NCI-H1694 (cell line): ENCODE results near the gene EPC2.

ENCODE experiments used
- DNase-seq: peaks from one replicate; lab custom pipeline; 2025; lab: John Stamatoyannopoulos, UW

Gene EPC2, protein sequence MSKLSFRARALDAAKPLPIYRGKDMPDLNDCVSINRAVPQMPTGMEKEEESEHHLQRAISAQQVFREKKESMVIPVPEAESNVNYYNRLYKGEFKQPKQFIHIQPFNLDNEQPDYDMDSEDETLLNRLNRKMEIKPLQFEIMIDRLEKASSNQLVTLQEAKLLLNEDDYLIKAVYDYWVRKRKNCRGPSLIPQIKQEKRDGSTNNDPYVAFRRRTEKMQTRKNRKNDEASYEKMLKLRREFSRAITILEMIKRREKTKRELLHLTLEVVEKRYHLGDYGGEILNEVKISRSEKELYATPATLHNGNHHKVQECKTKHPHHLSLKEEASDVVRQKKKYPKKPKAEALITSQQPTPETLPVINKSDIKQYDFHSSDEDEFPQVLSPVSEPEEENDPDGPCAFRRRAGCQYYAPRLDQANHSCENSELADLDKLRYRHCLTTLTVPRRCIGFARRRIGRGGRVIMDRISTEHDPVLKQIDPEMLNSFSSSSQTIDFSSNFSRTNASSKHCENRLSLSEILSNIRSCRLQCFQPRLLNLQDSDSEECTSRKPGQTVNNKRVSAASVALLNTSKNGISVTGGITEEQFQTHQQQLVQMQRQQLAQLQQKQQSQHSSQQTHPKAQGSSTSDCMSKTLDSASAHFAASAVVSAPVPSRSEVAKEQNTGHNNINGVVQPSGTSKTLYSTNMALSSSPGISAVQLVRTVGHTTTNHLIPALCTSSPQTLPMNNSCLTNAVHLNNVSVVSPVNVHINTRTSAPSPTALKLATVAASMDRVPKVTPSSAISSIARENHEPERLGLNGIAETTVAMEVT

DNA sequence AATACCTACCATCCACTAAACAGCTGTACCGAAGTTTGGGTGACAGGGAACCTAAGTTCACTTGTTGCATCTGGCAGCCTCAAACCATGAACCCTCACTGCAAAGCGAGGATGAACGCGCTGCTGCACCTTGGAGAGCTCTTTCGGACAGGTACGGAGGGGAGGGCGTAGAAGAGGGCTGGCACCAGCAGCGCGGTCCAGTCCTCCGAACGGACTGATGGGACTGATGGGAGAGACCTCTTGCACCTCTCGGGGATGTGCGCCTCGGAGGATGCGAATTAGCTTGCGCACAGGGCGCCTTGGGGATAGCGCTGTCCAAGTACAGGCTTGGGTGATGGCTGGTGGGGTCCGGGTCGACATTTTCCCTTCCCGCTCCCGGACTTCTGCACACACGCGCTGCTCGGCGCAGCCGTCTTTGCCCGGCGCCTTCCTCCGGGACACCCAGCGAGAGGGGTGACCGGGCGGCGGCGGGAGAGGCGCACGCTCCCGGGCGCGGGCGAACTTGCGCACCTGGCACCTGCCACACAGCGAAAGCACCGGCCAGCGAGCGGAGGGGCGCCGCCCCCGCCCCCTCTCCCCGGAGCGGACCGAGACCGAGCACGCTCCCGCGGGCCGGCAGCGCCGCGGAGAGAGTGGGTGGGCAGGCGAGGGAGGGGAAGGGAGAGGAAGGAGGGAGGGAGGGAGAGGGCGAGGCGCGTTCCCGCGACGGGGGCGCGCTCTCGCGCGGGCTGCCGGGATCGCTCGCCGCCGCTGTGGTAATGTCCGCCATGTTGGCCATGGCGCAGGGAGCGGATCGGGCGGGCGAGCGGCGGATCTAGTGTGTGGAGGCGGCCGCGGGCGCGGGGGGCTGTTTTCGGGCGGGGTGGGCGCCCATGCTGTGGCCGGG, at the start of gene EPC2:
TSS of gene EPC2 (plus strand) at position 754 of the 885 bp plus-strand sequence. CDS start 267 bp downstream, outside the sequence.
- peak; percentile 64 for DNase-seq

DNA sequence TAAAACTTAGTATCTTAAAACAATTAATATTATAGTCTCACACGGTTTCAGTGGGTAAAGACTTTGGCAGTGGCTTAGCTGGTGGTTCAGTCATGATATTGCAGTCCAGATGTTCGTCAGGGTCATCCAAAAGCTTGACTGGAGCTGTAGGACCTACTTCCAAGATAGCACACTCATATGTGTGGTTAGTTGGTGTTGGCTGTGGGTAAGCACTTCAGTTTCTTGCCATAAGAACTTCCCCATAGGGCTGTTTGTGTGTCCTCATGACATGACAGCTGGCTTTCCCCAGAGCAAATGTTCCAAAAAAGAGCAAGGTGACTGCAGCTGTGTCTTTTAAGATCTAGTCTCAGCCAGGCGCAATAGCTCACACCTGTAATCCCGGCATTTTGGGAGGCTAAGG, 48.5 kb upstream of the EPC2 start:
- DNase-seq, result no peak

DNA sequence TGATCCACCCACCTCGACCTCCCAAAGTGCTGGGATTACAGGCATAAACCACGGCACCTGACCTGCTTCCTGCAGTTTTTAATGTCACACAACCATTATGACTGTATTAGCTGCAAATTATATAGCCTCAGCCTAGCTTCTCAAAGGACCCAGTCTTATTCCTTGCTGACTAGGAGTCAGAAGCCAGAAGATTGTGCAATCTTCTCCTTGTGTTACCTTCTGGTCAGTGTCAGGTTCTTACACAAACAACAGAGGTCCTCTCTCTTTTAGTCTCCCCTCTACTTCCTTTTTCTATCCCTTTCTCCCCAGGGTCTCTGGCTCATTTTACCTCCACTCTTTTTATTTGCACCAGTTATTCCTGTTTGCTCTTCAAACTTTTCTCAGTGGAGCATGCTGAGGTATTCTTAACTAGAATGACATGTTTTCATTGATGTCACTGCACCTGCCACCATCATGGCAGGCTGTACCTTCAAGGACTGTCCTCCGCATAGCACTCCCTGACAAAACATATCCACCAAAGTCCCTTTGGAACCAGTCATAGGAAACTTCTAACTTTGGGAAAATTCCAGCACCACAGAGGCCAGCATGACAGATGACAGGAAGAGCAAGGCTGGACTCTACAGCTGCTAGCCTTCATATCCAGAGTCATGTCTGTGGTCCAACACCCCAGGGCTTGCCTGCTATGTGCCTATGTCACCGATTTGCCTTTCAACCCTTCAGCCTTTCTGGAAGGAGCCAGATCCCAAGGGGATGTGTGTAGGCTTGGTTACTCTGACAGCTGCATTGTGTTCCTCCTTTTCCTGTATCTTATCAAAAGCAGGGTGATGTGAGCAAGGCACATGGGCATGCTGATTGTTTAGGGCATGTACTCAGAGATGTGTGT, 45.2 kb upstream of the EPC2 start:
- no peak for DNase-seq

DNA sequence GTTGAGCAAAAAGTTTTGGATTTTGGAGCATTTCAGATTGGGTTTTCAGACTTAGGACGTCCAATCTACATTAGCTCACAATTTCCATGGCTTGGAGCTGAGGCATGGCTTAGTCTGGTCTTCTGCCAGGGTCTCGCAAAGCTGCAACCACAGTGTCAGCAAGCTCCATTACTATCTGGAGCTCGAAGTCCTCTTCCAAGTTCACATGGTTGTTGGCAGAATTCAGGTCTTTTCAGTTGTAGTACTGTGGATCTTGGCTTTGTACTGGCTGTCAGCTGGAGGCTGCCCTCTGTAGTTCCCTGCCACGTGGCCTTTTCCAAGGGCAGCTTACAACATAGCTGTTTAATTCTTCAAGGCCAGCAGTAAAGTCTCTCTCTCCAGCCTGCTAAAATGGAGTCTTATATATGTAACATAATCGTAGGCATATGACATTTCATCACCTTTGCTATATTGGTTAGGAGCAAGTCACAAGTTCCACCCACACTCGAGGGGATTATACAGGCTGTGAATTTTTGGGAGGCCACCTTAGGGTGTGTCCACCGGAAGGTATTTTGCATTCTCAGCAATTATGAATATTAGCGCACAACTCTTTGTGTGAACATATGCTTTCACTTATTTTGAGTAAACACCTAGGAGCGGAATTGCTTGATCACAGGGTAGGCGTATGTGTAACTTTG, 41.5 kb upstream of the EPC2 start:
- DNase-seq, result no peak

DNA sequence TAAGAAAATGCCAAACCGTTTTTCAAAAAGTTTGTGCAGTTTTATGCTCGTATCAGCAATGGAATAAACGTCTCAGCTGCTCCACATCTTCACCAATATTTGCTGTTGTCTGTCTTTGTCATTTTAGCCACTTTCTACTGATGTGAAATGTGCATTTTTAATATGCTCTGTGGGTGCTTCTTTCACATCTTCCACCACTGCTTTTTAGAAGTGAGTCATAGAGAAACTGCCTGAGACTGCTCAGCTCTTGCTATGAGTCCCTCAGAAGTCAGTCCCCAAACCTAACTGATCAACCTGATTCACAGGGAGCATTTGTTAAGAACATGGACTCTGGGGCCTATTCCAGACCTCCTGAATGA, 41.0 kb upstream of the EPC2 start:
- DNase-seq, result no peak

DNA sequence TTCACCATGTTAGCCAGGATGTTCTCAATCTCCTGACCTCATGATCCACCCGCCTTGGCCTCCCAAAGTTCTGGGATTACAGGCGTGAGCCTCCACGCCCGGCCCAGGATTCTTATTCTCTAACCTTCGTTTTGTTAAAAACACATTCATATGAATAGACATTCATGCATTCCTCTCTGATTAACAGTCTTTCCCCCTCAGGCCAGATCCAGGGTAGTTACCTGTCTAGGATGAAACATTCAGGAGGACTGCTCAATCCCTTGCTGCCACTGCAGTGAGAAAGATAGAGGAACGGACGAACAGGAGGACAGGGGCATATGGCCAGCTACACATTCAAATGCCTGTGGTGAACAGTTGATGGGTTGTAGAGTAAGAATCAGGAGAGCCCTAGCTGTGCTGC, 39.6 kb upstream of the EPC2 start:
- DNase-seq, result no peak

DNA sequence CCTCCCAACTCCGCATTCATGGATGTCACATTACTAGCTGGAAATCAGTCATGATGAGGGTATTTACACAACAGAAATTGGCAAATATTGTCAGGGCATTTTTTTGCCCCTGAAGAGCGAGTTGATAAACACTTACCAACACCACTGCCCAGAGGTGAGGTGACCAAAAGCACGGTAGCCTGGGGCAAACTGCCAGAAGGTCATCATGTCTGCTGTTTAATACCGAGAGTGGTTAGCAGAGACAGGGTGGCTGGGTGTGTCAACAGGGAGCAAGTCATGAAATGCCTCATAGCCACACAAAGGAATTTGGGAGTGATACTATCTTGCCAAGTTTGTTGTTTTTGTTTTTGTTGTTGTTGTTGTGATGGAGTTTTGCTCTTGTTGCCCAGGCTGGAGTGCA, 37.0 kb upstream of the EPC2 start:
- DNase-seq, result no peak

DNA sequence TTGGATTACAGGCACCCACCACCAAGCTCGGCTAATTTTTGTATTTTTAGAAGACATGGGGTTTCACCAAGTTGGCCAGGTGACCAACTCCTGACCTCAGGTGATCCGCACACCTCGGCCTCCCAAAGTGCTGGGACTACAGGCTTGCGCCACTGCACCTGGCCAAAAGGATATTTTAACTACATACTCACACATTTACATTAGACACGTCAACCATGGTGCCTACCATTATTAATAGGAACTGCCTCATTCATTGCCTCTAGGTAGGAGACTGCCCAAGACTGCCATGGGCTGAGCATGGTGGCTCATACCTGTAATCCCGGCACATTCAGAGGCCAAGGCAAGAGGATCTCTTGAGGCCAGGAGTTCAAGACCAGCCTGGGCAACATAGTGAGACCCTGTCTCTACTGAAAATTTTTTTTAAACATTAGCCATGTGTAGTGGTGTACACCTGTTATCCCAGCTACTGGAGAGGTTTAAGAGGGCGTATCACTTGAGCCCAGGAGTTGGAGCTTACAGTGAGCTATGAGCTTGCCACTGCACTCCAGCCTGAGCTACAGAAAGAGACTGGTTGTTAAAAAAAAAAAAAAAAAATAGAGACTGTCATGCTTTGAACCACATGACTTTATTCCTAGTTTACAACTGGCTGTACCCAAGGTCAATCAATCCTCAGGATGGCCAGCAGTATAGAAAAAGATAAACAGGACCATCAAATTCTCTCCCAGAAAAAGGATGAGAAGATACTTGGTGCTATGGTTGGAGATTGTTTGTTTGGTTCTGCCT, 31.1 kb upstream of the EPC2 start:
- DNase-seq, result no peak

DNA sequence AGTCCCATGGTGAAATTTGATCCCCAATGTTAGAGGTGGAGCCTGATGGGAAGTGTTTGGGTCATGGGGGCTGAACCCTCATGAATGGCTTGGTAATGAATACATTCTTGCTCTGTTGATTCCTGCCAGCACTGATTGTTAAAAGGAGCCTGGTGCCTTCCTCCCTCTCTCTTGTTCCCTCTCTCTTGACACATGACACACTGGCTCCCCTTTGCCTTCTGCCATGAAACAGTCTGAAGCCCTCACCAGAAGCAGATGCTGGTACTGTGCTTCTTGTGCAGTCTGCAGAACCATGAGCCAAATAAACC, 30.6 kb upstream of the EPC2 start:
- no peak for DNase-seq

DNA sequence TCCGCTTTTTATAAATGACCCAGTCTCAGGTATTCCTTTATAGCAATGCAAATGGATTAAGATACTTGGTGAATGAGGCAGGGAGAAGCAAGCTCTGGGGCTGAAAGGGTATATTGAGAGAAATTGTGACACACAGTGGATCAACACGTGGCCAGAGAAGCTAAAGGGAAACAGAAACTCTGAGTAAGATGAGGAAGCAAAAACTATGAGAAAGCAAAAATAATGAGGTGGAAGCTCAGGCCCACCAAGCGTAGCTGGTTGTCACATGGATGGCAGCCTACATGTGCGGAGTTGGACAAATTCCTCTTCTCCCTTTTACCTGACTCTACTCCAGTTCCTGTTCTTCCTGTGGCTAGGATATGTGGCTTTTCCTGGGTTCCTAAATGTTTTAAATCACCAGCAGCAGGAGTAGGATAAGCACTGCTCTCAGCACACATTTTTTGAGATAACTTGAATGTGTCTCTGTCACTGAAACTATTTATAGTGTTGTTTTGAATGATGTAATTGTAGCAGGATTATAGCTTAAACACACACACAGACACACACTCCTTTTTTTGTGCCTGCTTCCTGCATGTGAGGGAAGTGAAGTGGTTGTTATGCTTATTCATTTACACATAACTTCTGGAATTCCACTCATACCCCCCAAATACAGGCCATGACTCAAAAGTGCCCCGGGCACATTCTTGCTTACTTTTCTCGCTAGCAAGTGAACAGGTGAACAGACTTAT, 30.1 kb upstream of the EPC2 start:
- no peak for DNase-seq

DNA sequence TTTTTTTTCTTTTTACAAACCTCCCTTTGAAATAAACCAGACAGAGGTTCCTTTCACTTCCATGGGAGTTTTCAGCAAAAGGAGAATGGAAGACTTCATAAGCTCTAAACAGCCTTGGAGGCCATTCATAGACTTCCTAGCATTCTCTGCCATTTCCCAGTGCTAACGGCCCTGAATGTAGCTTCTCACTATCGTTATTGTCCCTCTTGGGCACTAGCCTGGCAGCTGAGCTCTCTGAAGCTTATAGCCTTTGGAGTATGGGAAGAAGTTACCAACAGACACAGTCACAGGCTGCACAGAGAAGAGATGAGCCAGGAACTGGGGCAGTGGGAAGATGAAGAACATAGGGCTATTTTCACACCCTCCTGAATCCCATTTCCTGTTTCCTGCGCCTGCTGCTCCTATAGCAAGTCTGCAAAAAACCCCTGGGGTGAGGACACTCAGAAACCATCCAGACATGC, 29.1 kb upstream of the EPC2 start:
- no peak for DNase-seq

DNA sequence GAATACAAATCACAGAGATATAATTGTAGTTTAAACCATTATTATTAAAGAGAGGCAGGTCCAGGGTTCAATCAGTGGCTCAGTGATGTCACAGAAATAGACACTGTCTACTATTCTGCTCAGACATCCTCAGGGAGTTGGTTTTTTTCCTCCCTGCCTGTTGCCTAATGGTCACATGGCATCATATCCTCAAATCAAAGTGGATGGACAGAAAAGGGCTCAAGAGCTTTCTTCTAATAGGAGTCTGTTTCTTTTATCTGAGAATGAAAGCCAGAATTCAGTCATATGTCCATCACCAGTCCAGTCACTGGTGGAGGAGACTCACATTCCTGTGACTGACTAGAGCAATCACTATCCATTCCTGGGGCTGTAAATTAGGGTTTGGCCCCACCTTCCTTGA, 27.9 kb upstream of the EPC2 start:
- DNase-seq, result no peak

DNA sequence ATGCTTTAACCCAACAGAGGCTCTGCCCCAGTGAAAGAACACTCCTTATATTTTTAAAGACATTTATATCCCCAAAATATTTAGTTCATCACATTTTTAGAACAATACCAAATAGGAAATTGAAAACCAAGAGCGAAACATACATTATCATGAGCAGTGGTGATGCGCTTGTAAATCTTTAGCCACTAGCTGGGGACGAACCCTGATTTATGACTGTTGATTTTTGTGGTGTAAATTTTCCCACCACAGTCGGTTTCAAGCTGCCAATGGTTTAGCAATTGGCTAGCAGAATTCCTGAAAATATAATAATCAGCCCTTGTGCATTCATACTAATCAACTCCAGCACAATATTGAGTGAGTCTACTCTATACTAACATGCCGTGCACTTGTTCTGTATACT, 27.3 kb upstream of the EPC2 start:
- DNase-seq, result no peak

DNA sequence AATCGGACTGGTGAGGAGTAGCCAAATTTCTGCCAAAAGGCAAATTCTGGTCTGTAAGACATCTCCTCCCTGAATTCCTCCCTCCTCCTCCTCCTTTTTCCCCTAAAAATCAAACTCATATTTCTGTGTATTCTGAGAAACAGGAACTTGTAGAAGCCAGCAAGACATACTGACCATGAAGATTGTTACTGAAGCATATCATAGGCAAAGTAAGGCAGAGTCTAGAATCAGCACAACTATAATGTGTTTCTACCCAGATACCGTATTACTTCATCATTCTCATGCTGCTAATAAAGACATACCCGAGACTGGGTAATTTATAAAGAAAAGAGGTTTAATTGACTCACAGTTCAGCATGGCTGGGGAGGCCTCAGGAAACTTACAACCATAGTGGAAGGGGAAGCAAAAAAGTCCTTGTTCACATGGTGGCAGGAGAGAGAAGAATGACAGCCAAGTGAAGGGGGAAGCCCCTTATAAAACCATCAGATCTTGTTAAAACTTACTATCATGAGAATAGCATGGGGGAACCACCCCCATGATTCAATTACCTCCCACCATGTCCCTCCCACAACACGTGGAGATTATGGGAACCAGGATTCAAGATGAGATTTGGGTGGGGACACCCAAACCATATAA, 24.9 kb upstream of the EPC2 start:
- DNase-seq, result no peak

DNA sequence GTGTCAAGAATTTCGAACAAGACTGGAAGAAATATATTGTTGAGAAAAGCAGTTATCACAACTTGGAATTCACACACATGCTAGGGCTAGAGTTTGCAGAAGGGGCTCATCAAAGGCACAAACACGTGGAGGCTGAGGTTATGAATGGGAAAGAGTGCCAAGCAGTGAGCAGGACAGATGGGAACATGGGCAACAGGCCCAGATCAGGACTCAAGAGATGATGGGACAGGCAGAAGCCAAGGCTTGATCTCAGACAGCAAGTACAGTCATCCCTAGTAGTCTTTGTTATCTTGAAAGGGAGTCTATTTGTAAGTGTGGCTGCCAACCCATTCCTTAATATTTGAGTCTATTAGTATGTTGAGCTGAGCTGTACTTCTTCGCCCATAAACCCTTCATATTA, 22.2 kb upstream of the EPC2 start:
- DNase-seq, result peak; percentile 44

DNA sequence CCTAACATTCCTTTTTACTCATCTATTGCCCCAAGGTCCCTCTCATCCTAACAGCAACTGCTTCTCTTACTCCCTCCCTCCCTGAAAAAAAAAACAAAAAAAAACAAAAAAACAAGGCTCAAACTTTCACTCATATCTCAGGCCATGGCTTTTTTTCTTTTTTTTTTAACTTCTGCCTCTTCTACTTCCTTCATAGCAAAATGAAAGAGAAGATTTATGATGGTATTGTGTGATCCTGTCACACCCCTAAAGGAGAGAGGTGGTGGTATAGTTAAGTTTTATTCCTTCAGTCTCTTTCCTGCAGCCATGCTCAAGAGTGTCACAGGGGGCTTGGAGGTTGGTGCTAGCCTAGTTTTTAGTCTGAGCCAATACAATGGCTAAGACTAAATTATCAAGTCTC, 21.5 kb upstream of the EPC2 start:
- no peak for DNase-seq

DNA sequence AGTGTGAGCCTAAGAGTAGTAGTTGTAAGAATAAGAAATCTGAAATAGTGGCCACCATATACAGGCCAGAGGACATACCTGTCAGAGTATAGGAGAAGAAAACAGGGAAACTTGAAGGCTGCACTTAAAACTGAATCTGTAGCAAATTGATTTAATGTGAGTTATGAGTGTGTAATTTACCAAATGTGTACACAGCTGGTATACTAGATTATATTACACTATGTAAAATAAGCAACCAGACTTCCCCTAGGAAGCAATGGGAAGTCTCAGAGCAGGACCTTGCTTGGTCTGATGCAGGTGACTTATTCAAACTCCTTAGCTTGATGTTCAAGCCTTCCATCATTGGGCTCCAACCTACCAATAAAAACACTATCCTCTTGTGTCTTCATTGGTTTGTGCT, 17.3 kb upstream of the EPC2 start:
- no peak for DNase-seq

DNA sequence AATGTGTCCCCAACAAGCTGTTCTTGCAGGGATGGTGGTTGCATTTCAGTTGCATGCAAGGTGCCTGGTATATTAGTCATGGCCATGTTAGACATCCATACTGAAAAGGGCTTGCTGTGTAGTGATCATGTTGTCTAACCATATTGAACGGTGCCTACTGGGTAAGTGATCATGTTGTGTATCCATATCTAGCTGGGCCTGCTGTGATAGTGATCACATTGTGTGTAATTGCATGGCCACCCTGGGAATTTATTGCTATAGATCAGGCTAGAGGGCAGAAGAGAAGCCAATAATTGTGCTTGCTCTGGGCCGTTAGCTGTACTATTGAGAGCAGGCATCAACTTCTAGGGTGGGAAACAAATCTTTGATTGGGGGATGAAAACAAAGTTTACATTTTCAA, 9.8 kb upstream of the EPC2 start:
- DNase-seq, result no peak

DNA sequence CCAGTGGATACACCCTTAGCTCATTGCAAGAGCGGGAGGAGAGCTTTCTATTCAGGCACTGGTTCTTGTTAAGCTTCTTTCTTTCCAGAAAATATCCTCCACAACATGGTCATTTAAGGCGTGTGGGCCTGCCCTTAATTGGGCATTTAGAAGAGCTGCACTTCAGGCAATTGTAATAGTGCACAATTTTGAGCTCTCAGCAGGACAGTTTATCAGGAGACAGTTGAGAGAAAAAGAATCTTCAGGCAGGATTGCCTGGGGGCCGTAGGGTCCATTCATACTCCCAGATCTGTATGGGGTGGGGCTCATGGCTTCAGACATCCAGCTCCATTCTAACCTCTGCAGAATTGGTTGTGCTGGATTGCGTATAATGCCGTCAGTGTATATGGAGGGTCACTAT, 6.0 kb upstream of the EPC2 start:
- DNase-seq, result no peak
